HEK293T (cell line): Measurements from ENCODE around the gene MYO18B.

Experiments
- ARNT ChIP-seq: fragments of 450-650 bp; IDR thresholded peaks from 2 replicates; pipeline ENCODE4 v1.6.1; 2017; ENCODE audit warnings: mild to moderate bottlenecking
- ELF4 ChIP-seq: fragments of 450-650 bp; IDR thresholded peaks from 2 replicates; pipeline ENCODE4 v1.6.1; 2017; ENCODE audit warnings: antibody characterized with exemption
- NFRKB ChIP-seq: fragments of 450-650 bp; IDR thresholded peaks from 2 replicates; pipeline ENCODE4 v1.6.1; 2016; ENCODE audit warnings: mild to moderate bottlenecking, moderate library complexity
- PKNOX1 ChIP-seq: fragments of 450-650 bp; IDR thresholded peaks from 2 replicates; pipeline ENCODE4 v1.6.1; 2016
- SUZ12 ChIP-seq: fragments of 450-650 bp; IDR thresholded peaks from 2 replicates; pipeline ENCODE4 v1.6.1; 2016; ENCODE audit warnings: mild to moderate bottlenecking

- TF ChIP-seq ARNT (no peak), SUZ12 (no peak), PKNOX1 (no peak), ELF4 (no peak), NFRKB (no peak)
Measured at GRCh38 chr22:25782831-25783230, 40.8 kb downstream of the MYO18B start.
